ENCODE measurements around the gene UBTD2.

GRCh38 chr5:172178301-172178987, 105.1 kb downstream of the UBTD2 start:
- TF ChIP-seq CTCF (conservative IDR thresholded peaks at IDR 0.05 in 1 of 2, IDR thresholded peaks at IDR 0.05 in 1 of 2; ENCODE audit: low read depth in 1 of 2, low read length in 2 of 2) (no peak), EZH2 (IDR thresholded peaks at IDR 0.05; ENCODE audit: low read length, missing control alignments) (no peak)

Measured in fibroblast of lung (primary cell).